HG02763 (cell line): ENCODE data around the gene HYAL2.
"Not testable (repeated sequence)": the region's sequence is repeated elsewhere in the genome, so short reads cannot be mapped to it uniquely, and the experiment has no call there.

ENCODE experiments used
- ATAC-seq: cut with Tn5 transposase; IDR thresholded peaks from one replicate; pipeline ENCODE4 v1.9.1; 2021; ENCODE audit warnings: mild to moderate bottlenecking, moderate library complexity; ENCODE audit not compliant: unreplicated experiment

HYAL2 gene

DNA sequence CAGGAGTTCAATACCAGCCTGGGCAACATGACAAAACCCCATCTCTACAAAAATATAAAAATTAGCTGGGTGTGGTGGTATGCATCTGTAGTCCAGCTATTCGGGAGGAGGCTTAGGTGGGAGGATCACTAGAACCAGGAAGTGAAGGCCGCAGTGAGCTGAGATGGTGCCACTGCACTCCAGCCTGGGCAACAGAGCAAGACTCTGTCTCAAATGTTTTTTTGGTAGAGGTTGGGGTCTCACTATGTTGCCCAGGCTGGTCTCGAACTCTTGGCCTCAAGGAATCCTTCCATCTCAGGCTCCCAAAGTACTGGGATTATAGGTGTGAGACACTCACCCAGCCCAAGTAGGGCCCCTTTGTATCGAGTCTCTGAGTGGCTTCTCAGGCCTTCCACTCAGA is 28.5 kb downstream of the HYAL2 start:
- ATAC-seq = no peak

- no peak for ATAC-seq
These were observed 29.3 kb downstream of the HYAL2 start for GRCh38 chr3:50293079-50293801.

DNA sequence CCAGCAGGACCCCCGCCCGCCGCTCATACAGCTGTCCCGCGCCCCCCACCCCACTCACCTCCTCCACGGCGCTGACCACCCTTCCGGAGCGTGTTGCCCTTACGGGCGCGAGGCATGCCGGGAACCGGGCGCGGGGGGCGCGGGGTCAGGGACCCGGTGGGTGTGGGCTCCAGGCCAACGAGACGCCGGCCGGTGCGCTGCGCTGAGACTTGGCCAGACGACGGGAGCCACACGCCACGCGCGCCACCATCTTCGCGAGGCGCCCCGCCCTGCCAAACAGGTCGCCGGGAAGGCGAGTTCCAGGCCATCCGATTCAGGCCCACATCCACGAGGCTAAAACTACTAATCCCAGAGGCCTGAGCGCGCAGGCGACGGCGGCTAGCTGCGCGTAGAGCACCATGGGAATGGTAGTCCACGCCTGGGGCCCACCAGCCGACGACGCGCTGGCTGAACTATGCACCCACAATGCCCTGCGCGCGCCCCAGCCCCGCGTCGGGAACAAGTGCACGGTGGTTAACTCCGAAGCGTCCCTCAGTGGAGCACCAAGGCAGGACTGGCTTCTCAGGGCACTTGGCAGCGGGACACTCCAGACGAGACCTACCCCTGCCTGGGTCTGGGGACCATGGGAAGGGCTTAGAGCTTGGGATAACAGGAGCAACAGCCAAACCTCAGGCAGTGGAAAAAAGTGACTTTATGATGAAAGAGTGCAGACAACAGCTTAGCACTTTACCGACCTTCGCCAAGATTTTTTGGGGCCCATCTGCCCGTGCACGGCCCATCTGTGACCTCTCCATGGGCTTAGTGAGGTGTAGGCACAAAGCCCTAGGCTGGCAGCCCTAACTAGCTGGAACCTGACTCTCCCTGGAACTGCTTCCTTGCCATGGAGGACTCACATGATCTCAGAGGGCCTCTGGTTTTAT is 30.1 kb downstream of the HYAL2 start, which contains the start of gene IFRD2:
Gene IFRD2 (minus strand): TSS at position 271 of the 920 bp plus-strand sequence. CDS start 155 bp downstream, at position 116.
- ATAC-seq = peak; percentile 95

GRCh38 chr3:50290161-50290641 is 32.3 kb downstream of the HYAL2 start:
- ATAC-seq = no peak

DNA sequence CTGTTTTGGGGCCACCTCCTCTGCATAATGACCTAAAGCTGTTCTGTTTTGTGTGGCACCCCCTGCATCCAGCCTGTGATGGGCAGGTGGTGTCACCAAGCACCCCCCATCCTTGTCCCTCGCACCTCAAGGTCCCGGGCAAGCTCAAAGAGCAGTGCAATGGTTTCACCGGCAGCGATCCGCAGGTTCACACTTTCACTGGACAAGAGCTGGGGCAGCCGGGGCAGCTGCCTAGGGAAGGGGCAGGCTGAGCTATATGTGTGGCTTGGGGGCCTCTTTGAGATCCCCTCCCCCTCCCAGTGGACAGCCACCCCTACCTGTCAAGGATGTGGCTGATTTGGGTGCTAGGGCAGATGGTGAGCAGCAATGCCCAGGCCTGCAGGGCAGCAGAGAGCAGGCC is 33.4 kb downstream of the HYAL2 start:
- no peak for ATAC-seq

DNA sequence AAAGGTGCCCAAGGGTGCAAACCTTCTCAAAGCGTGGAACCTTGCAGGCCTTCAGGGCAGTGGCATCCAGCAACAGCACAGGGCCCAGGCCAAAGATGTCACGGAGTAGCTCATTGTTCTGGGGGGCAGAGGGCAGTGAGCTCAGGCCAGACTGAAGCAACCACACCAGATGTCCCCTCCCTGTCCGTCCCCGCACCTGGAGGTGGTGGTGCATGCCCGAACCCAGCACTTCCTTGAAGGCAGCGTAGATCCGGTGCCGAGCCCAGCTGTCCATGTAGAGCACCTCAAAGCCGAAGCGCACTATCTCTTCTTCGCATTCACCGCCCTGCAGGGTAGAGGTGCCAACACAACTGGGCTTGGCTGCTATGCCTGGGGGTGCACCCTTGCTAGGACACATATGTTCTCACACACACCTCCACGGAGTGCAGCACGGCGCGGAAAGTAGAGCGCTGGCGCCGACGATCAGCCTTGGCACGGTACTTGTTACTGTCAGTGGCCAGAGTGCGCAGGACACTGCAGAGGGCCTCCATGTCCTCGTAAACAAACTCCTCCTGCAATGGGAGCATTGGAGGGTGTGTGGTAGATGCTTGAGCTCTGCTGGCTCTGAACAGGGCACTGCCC is 34.0 kb downstream of the HYAL2 start:
- no peak for ATAC-seq

GRCh38 chr3:50287262-50287661 is 35.3 kb downstream of the HYAL2 start:
- ATAC-seq = no peak

- ATAC-seq = no peak
These were observed 36.0 kb downstream of the HYAL2 start for GRCh38 chr3:50286322-50287227.

DNA sequence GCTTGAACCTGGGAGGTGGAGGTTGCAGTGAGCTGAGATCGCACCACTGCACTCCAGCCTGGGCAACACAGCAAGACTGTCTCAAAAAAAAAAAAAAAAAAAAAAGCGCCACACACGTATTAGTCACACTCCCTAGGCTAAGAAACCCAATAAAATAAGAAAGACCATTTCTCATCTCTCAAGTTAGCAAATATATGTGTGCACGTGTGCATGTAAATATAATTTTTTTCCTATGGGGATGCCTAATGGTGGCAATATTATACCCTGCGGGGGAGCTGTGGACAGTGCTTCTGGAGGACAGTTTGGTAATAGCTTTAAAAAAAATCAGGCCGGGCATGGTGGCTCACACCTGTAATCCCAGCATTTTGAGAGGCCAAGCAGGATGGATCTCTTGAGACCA is 38.4 kb downstream of the HYAL2 start:
- ATAC-seq = not testable (repeated sequence)

- no peak for ATAC-seq
These were observed 43.1 kb downstream of the HYAL2 start for GRCh38 chr3:50279255-50280016.

DNA sequence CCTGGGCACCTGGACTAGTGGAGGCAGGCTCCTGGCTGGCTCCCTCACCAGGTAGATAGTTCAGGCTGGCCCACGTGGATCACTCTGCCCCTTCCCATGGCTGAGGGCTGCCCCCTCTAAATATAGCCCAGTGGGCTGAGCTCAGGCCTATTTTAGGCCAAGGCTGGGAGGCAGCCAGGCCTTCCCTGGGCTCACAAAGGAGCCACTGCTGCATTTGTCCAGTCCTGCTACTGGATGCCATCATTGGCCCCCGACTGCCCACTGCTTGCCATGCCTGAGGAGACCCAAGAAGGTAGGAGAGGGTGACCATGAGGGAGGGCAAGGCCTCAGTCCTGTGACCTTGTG is 43.7 kb downstream of the HYAL2 start, which contains the start of gene LSMEM2:
Gene LSMEM2 (plus strand): TSS at position 208 of the 345 bp plus-strand sequence. CDS start 27 bp downstream, at position 235.
- ATAC-seq = no peak

DNA sequence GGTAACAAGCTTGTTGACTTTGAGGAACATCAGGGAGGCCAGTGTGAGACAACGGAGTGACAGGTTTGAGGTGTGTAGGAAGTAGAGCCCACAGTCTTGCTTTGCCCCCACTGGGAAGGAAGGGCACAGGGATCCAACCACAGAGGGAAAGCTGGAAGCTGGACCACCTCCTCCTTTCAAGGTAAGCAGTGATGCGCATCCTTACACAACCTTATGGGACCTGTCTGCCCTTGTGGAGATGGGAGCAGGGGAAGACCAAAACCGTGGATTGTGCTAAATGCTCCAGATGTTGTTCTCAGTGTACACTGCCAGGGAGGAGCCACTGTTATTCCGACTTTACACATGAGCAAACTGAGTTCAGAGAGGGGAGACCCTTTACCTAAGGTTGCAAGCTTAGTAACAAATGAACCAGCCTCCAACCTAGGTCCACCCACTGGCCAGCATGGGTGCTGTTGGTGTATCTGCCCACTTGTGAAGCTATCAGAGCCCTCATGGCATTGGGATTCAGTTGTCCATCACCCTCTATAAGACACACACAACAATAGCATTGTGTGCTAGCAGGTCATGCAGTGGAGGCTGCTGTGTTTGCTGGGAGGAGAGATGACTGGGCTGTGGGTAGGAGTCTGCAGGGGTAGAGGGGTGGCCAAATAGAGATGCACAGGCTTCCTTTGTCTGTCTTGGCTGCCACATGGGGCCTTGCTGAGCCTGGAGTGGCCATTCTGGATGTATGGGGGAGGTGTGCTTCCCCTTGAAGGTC is 44.2 kb downstream of the HYAL2 start:
- ATAC-seq = no peak

- ATAC-seq = no peak
These were observed 45.8 kb downstream of the HYAL2 start for GRCh38 chr3:50276762-50277101.

DNA sequence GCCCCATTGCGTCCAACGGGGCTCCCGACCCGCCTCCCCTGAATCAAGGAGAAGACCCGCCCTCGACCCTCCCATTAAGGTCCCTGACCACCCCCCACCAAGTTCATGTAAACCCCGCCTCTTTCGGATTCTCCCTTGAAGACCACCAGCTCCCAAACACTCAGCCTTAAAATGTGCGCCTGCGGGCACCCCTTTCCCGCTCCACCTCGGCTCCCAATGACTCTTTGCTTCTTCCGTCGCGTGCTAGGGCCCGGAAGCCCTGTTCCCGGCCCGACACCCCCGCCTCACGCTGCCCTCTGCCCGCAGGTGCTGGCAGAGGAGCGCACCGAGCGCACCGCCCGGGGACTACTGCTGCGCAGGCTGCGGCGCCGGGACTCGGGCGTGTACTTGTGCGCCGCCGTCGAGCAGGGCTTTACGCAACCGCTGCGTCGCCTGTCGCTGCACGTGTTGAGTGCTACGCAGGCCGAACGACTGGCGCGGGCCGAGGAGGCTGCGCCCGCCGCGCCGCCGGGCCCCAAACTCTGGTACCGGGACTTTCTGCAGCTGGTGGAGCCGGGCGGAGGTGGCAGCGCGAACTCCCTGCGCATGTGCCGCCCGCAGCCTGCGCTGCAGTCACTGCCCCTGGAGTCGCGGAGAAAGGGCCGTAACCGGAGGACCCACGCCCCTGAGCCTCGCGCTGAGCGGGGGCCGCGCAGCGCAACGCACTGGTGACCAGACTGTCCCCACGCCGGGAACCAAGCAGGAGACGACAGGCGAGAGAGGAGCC is 46.4 kb downstream of the HYAL2 start:
- ATAC-seq = no peak

DNA sequence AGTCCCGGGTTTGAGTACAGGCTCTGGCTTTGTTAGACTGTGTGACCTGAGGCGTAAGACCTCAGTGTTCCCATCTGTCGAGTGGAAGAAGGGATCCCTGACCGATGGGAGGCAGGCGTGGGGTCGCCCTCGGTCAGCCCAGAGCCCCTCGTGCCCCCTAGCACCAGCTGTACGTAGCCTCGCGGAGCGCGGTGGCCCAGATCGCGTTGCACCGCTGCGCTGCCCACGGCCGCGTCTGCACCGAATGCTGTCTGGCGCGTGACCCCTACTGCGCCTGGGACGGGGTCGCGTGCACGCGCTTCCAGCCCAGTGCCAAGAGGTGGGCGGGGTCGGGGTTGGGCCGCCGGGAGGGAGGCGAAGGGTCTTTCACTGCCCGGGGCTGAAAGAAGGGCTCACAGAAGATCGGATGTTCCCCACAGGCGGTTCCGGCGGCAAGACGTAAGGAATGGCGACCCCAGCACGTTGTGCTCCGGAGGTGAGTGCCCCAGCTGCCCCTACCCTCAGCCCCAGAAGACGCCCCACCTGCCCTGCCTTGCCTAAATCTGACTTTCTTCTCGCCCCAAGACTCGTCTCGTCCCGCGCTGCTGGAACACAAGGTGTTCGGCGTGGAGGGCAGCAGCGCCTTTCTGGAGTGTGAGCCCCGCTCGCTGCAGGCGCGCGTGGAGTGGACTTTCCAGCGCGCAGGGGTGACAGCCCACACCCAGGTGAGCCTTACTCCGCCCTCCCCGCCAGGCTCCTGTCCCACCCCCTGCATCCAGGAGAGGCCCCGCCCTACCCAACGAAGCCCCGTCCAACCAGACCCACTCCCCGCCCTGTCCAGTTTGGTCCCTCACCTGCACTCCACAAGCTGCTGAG is 47.2 kb downstream of the HYAL2 start:
- no peak for ATAC-seq

- ATAC-seq = no peak
These were observed 48.0 kb downstream of the HYAL2 start for GRCh38 chr3:50274371-50275104.

DNA sequence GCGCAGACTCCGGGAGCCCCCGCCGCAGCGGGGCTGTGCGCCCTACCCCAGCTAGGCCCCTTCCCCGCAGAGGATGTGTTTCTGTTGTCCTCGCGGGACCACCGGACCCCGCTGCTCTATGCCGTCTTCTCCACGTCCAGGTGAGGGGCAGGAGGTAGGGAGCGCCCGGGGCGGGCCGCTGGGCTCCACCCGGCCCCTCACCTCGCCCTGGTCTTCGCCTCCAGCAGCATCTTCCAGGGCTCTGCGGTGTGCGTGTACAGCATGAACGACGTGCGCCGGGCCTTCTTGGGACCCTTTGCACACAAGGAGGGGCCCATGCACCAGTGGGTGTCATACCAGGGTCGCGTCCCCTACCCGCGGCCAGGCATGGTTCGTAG is 48.9 kb downstream of the HYAL2 start:
- no peak for ATAC-seq
